ENCODE data around the gene BTBD3. TPM values are rescaled to one million over a fixed set of nuclear protein-coding genes. Genes with fewer than 3 reads are reported as not detected.

Gene BTBD3
- total and polyA plus RNA-seq, 5 donors from 2014 or later = 0.10 to 1.2 (median 0.13) TPM; not detected in 2

GRCh38 chr20:11935212-11936154 lies 17.8 kb downstream of the BTBD3 start:
- DNase-seq (no peak), ATAC-seq (ENCODE audit: low read depth in 2 of 2) (no peak)
- H3K36me3 ChIP-seq (ENCODE audit: control insufficient read depth, insufficient read depth, low read length) = no peaks in the 10 kb centered on the region
- H3K4me1 ChIP-seq (ENCODE audit: control insufficient read depth, insufficient read depth, low read length, poor library complexity, severe bottlenecking) = no peaks in the 10 kb centered on the region
- Mint-ChIP-seq H3K4me3 (no peak overlapping the region), H3K36me3 (no peaks in the 10 kb centered on the region), H3K27me3 (no peaks in the 10 kb centered on the region), H3K4me1 (no peaks in the 10 kb centered on the region), H3K9me3 (peaks cover 2 to 11% (median 9%) of the 10 kb centered on the region in 7 donors), H3K27ac (no peak overlapping the region)
- H3K27me3 ChIP-seq (ENCODE audit: control insufficient read depth, insufficient read depth, low read length) = no peaks in the 10 kb centered on the region
- H3K9me3 ChIP-seq (ENCODE audit: control insufficient read depth in 2 of 2, low read length in 2 of 2) = no peaks in the 10 kb centered on the region
- no peak overlapping the region for H3K4me3 ChIP-seq (ENCODE audit: low read depth, low read length)
- no peak overlapping the region for H3K27ac ChIP-seq (ENCODE audit: insufficient read depth, low read length, poor library complexity, severe bottlenecking)

- Histone ChIP-seq H3K36me3 (ENCODE audit: control insufficient read depth, insufficient read depth, low read length) (no peaks in the 10 kb centered on the region), H3K9me3 (ENCODE audit: control insufficient read depth in 2 of 2, low read length in 2 of 2) (no peaks in the 10 kb centered on the region), H3K4me1 (ENCODE audit: control insufficient read depth, insufficient read depth, low read length, poor library complexity, severe bottlenecking) (no peaks in the 10 kb centered on the region), H3K27me3 (ENCODE audit: control insufficient read depth, insufficient read depth, low read length) (no peaks in the 10 kb centered on the region), H3K4me3 (ENCODE audit: low read depth, low read length) (no peak overlapping the region), H3K27ac (ENCODE audit: insufficient read depth, low read length, poor library complexity, severe bottlenecking) (no peak overlapping the region)
- ATAC-seq (ENCODE audit: low read depth in 2 of 2) (no peak), DNase-seq (no peak)
- Mint-ChIP-seq H3K27me3 (no peaks in the 10 kb centered on the region), H3K27ac (no peak overlapping the region), H3K4me3 (no peak overlapping the region), H3K36me3 (no peaks in the 10 kb centered on the region), H3K4me1 (no peaks in the 10 kb centered on the region), H3K9me3 (peaks cover 2 to 14% (median 9%) of the 10 kb centered on the region in 7 donors)
Measured at GRCh38 chr20:11936157-11936556, 18.5 kb downstream of the BTBD3 start.

DNA sequence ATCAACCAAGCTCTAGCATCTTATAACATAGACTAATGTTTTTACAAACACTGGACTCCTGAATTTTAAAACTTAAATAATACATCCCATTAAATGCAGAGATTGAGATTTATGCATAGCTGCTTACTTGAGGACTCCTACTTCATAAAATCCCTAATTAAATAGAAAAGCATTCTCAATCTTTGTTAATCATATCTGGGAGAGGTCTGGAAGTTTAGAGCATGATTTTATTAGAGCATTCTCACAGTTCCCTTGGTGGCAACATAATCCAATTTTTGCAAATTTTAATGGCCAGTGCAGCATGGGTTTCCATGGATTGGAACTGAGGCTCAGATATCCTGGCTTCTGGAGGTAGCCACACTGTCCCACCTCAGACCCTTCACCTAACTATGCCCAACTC lies 19.5 kb downstream of the BTBD3 start:
- no peak for DNase-seq
- H3K4me3 ChIP-seq (ENCODE audit: low read depth, low read length) = no peak overlapping the region

GRCh38 chr20:11941593-11942246 lies 24.0 kb downstream of the BTBD3 start:
- H3K4me1 Mint-ChIP-seq = no peaks in the 10 kb centered on the region
- no peaks in the 10 kb centered on the region for H3K4me1 ChIP-seq (ENCODE audit: control insufficient read depth, insufficient read depth, low read length, poor library complexity, severe bottlenecking)
- ATAC-seq (ENCODE audit: low read depth in 2 of 2) = no peak
- no peak overlapping the region for H3K4me3 Mint-ChIP-seq
- H3K4me3 ChIP-seq (ENCODE audit: low read depth, low read length) = no peak overlapping the region
- no peak overlapping the region for H3K27ac Mint-ChIP-seq
- H3K9me3 ChIP-seq (ENCODE audit: control insufficient read depth in 2 of 2, low read length in 2 of 2) = no peaks in the 10 kb centered on the region
- no peak overlapping the region for H3K27ac ChIP-seq (ENCODE audit: insufficient read depth, low read length, poor library complexity, severe bottlenecking)
- H3K36me3 Mint-ChIP-seq = no peaks in the 10 kb centered on the region
- H3K36me3 ChIP-seq (ENCODE audit: control insufficient read depth, insufficient read depth, low read length) = no peaks in the 10 kb centered on the region
- H3K27me3 Mint-ChIP-seq = no peaks in the 10 kb centered on the region
- H3K27me3 ChIP-seq (ENCODE audit: control insufficient read depth, insufficient read depth, low read length) = no peaks in the 10 kb centered on the region
- peaks cover 1 to 14% (median 4%) of the 10 kb centered on the region in 7 donors for H3K9me3 Mint-ChIP-seq
- DNase-seq = no peak

More for the DNA sequence above, 19.5 kb downstream of the BTBD3 start:
- H3K4me1 ChIP-seq (ENCODE audit: control insufficient read depth, insufficient read depth, low read length, poor library complexity, severe bottlenecking) = no peaks in the 10 kb centered on the region
- no peaks in the 10 kb centered on the region for H3K27me3 Mint-ChIP-seq
- no peaks in the 10 kb centered on the region for H3K27me3 ChIP-seq (ENCODE audit: control insufficient read depth, insufficient read depth, low read length)
- no peak overlapping the region for H3K27ac Mint-ChIP-seq
- no peaks in the 10 kb centered on the region for H3K36me3 Mint-ChIP-seq
- H3K9me3 Mint-ChIP-seq = peaks cover 3 to 14% (median 9%) of the 10 kb centered on the region in 7 donors
- H3K9me3 ChIP-seq (ENCODE audit: control insufficient read depth in 2 of 2, low read length in 2 of 2) = no peaks in the 10 kb centered on the region
- no peak overlapping the region for H3K27ac ChIP-seq (ENCODE audit: insufficient read depth, low read length, poor library complexity, severe bottlenecking)
- H3K4me1 Mint-ChIP-seq = no peaks in the 10 kb centered on the region
- H3K36me3 ChIP-seq (ENCODE audit: control insufficient read depth, insufficient read depth, low read length) = no peaks in the 10 kb centered on the region
- no peak for ATAC-seq (ENCODE audit: low read depth in 2 of 2)
- H3K4me3 Mint-ChIP-seq = no peak overlapping the region

DNA sequence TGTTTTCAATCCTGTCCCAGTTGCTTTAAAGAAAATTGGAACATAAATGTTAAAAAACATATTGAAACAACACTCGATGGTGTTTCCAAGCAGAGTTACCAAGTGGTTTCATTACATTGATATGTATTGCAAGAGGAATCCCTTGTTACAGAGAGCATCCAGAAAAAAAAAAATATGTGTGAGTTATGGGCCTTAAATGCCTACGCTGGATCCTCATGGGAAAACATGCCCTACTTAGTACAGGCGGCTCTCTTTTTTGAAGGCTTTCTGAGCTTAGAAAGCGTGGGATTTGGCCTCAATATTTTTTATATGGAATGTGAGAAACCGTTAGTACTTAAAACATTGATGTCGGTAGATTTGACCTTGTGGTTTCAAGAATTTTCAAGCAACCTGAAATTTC lies 26.1 kb downstream of the BTBD3 start:
- H3K36me3 ChIP-seq (ENCODE audit: control insufficient read depth, insufficient read depth, low read length) = no peaks in the 10 kb centered on the region
- H3K4me1 Mint-ChIP-seq = no peaks in the 10 kb centered on the region
- H3K27me3 ChIP-seq (ENCODE audit: control insufficient read depth, insufficient read depth, low read length) = no peaks in the 10 kb centered on the region
- no peak overlapping the region for H3K27ac Mint-ChIP-seq
- no peaks in the 10 kb centered on the region for H3K36me3 Mint-ChIP-seq
- H3K4me3 ChIP-seq (ENCODE audit: low read depth, low read length) = no peak overlapping the region
- no peaks in the 10 kb centered on the region for H3K9me3 ChIP-seq (ENCODE audit: control insufficient read depth in 2 of 2, low read length in 2 of 2)
- H3K27me3 Mint-ChIP-seq = no peaks in the 10 kb centered on the region
- ATAC-seq (ENCODE audit: low read depth in 2 of 2) (no peak), DNase-seq (no peak)
- H3K27ac ChIP-seq (ENCODE audit: insufficient read depth, low read length, poor library complexity, severe bottlenecking) = no peak overlapping the region
- peaks cover 2 to 16% (median 4%) of the 10 kb centered on the region in 7 donors for H3K9me3 Mint-ChIP-seq
- H3K4me3 Mint-ChIP-seq = no peak overlapping the region
- no peaks in the 10 kb centered on the region for H3K4me1 ChIP-seq (ENCODE audit: control insufficient read depth, insufficient read depth, low read length, poor library complexity, severe bottlenecking)

DNA sequence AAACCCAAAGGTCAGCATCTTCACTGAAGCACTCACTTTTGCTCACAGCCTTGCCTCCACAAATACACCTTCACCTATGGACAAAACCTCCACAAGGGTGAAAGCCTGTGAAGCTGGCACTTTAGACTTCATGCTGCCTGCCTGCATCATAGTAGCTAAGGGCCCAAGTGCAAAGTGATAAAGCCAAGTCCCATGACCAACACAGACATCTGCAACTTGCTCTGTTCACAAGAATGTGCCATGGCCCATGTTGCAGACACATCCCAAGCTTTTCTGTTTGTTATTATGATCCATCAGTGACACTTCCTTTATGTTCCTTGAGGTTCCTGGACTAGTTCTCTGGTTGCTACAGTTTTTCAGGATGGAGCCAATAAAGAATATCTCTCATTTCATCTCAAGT lies 31.1 kb downstream of the BTBD3 start:
- no peak overlapping the region for H3K27ac Mint-ChIP-seq
- H3K9me3 Mint-ChIP-seq = peaks cover 0 to 6% (median 4%) of the 10 kb centered on the region in 7 donors
- no peaks in the 10 kb centered on the region for H3K4me1 ChIP-seq (ENCODE audit: control insufficient read depth, insufficient read depth, low read length, poor library complexity, severe bottlenecking)
- H3K9me3 ChIP-seq (ENCODE audit: control insufficient read depth in 2 of 2, low read length in 2 of 2) = no peaks in the 10 kb centered on the region
- no peaks in the 10 kb centered on the region for H3K36me3 Mint-ChIP-seq
- H3K27me3 Mint-ChIP-seq = no peaks in the 10 kb centered on the region
- no peak overlapping the region for H3K27ac ChIP-seq (ENCODE audit: insufficient read depth, low read length, poor library complexity, severe bottlenecking)
- ATAC-seq (ENCODE audit: low read depth in 2 of 2) (no peak), DNase-seq (no peak)
- no peaks in the 10 kb centered on the region for H3K36me3 ChIP-seq (ENCODE audit: control insufficient read depth, insufficient read depth, low read length)
- no peak overlapping the region for H3K4me3 Mint-ChIP-seq
- H3K4me1 Mint-ChIP-seq = no peaks in the 10 kb centered on the region
- H3K27me3 ChIP-seq (ENCODE audit: control insufficient read depth, insufficient read depth, low read length) = no peaks in the 10 kb centered on the region
- no peak overlapping the region for H3K4me3 ChIP-seq (ENCODE audit: low read depth, low read length)

GRCh38 chr20:11949711-11950110 lies 32.0 kb downstream of the BTBD3 start:
- no peak overlapping the region for H3K27ac ChIP-seq (ENCODE audit: insufficient read depth, low read length, poor library complexity, severe bottlenecking)
- Mint-ChIP-seq H3K4me1 (no peaks in the 10 kb centered on the region), H3K27ac (no peak overlapping the region), H3K4me3 (no peak overlapping the region), H3K27me3 (no peaks in the 10 kb centered on the region), H3K36me3 (no peaks in the 10 kb centered on the region), H3K9me3 (peaks cover 0 to 12% (median 4%) of the 10 kb centered on the region in 7 donors)
- no peaks in the 10 kb centered on the region for H3K36me3 ChIP-seq (ENCODE audit: control insufficient read depth, insufficient read depth, low read length)
- H3K4me3 ChIP-seq (ENCODE audit: low read depth, low read length) = no peak overlapping the region
- ATAC-seq (ENCODE audit: low read depth in 2 of 2) (no peak), DNase-seq (no peak)
- no peaks in the 10 kb centered on the region for H3K4me1 ChIP-seq (ENCODE audit: control insufficient read depth, insufficient read depth, low read length, poor library complexity, severe bottlenecking)
- no peaks in the 10 kb centered on the region for H3K9me3 ChIP-seq (ENCODE audit: control insufficient read depth in 2 of 2, low read length in 2 of 2)
- no peaks in the 10 kb centered on the region for H3K27me3 ChIP-seq (ENCODE audit: control insufficient read depth, insufficient read depth, low read length)
